HG03159 (cell line): Measurements from ENCODE around the gene MMP15.

Experiments
- ATAC-seq: cut with Tn5 transposase; IDR thresholded peaks from one replicate; pipeline ENCODE4 v1.9.1; 2021; ENCODE audit warnings: mild to moderate bottlenecking, moderate library complexity; ENCODE audit not compliant: unreplicated experiment

The MMP15 gene

GRCh38 chr16:58016840-58017446, 8.6 kb upstream of the MMP15 start:
- ATAC-seq, result no peak

GRCh38 chr16:58018803-58019202, 6.8 kb upstream of the MMP15 start:
- ATAC-seq, result no peak

GRCh38 chr16:58019866-58020538, 5.6 kb upstream of the MMP15 start:
- ATAC-seq, result no peak

GRCh38 chr16:58020628-58021521, 4.7 kb upstream of the MMP15 start:
- ATAC-seq, result no peak

GRCh38 chr16:58021661-58022551, 3.6 kb upstream of the MMP15 start:
- ATAC-seq, result no peak

GRCh38 chr16:58022601-58023371, 2.8 kb upstream of the MMP15 start:
- no peak for ATAC-seq

- ATAC-seq, result no peak
Measured at GRCh38 chr16:58024486-58025350, 836 bp upstream of the MMP15 start.

GRCh38 chr16:58026139-58026704, 668 bp downstream of the MMP15 start:
- ATAC-seq, result no peak

- no peak for ATAC-seq
Measured at GRCh38 chr16:58026705-58027160, 1.2 kb downstream of the MMP15 start.

- ATAC-seq, result no peak
Measured at GRCh38 chr16:58027161-58027915, 1.8 kb downstream of the MMP15 start.

- ATAC-seq, result no peak
Measured at GRCh38 chr16:58027916-58028455, 2.4 kb downstream of the MMP15 start.

- no peak for ATAC-seq
Measured at GRCh38 chr16:58028541-58029070, 3.1 kb downstream of the MMP15 start.

- no peak for ATAC-seq
Measured at GRCh38 chr16:58029410-58029809, 3.9 kb downstream of the MMP15 start.

- ATAC-seq, result no peak
Measured at GRCh38 chr16:58030136-58030840, 4.7 kb downstream of the MMP15 start.

GRCh38 chr16:58031016-58031800, 5.7 kb downstream of the MMP15 start:
- no peak for ATAC-seq

- ATAC-seq, result no peak
Measured at GRCh38 chr16:58032710-58033293, 7.2 kb downstream of the MMP15 start.
